ENCODE results near the gene SUB1.

SUB1 gene

DNA sequence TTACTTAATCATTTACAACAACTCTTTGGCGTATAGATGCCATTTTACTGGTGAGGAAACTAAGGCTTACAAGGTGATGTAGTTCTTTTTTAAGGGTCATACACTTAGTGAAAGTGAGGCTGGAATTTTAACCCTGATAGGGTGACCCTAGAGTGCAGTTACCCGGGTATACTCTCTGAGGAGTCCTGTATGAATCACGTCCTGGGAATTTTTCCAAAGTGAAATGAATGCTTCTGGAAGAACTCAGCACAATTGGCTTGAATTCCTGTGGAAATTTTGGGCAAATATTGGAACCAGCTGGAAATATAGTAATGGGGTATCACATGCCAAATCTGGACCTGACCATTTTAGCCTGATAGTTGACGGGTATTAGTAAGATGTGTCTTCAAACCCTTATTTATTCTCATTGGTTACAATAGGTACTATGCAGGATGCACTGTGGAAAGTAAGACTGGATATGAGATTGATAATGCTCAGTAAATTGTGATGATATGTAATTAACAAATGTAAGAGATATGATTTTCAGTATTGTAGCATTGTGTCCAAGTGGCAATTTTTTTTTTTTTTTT, 14.8 kb downstream of the SUB1 start:
- no peaks in the 10 kb centered on the region for H3K27me3 Mint-ChIP-seq
- no peak overlapping the region for H3K27ac Mint-ChIP-seq
- H3K9me3 Mint-ChIP-seq: no peaks in the 10 kb centered on the region
- ATAC-seq (ENCODE audit: low read depth) (no peak), DNase-seq (ENCODE audit: low spot score in 2 of 2) (no peak)
- H3K36me3 Mint-ChIP-seq: peaks cover 37% of the 10 kb centered on the region
- no peak overlapping the region for H3K4me3 Mint-ChIP-seq
- peaks cover 10% of the 10 kb centered on the region for H3K4me1 Mint-ChIP-seq

DNA sequence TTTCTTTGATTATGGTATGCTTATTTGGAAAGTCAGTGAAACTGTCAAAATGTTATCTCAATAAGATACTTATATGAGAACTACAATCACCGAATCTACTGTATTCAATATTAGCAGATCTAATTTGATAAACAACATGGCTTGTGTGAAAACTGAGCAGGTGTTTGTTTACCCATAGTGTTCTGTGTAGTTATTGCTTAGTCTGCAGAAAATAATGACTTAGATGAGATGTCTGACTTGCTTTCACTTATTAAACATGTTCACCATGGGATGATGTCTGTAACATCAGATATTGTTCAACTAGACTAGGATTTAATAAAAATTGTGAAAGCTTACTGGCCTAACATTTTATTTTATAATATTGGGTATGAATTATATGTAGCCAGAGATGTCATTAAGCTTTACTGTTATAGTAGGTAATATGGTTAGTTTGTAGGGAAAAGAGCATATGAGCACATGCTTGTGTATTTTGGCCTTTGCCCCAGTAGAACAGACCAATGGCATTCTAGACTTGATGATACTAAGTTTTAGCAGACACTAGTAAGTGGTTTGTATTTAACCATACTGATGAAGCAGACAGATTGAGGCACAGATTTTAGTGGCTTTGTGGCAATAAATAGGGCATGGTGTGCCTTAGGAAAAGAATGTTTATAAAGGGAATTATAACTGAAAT, 16.4 kb downstream of the SUB1 start:
- Mint-ChIP-seq H3K4me1 (peaks cover 10% of the 10 kb centered on the region), H3K27me3 (no peaks in the 10 kb centered on the region), H3K27ac (peak overlapping the region; percentile 18), H3K9me3 (no peaks in the 10 kb centered on the region), H3K4me3 (no peak overlapping the region), H3K36me3 (peaks cover 31% of the 10 kb centered on the region)
- DNase-seq (ENCODE audit: low spot score in 2 of 2) (no peak), ATAC-seq (ENCODE audit: low read depth) (no peak)

- no peak for DNase-seq (ENCODE audit: low spot score in 2 of 2)
- Mint-ChIP-seq H3K9me3 (no peaks in the 10 kb centered on the region), H3K4me3 (no peak overlapping the region), H3K27me3 (no peaks in the 10 kb centered on the region), H3K4me1 (peaks cover 5% of the 10 kb centered on the region), H3K36me3 (peaks cover 29% of the 10 kb centered on the region), H3K27ac (no peak overlapping the region)
- no peak for ATAC-seq (ENCODE audit: low read depth)
Observed at GRCh38 chr5:32602906-32603305, 17.5 kb downstream of the SUB1 start.

DNA sequence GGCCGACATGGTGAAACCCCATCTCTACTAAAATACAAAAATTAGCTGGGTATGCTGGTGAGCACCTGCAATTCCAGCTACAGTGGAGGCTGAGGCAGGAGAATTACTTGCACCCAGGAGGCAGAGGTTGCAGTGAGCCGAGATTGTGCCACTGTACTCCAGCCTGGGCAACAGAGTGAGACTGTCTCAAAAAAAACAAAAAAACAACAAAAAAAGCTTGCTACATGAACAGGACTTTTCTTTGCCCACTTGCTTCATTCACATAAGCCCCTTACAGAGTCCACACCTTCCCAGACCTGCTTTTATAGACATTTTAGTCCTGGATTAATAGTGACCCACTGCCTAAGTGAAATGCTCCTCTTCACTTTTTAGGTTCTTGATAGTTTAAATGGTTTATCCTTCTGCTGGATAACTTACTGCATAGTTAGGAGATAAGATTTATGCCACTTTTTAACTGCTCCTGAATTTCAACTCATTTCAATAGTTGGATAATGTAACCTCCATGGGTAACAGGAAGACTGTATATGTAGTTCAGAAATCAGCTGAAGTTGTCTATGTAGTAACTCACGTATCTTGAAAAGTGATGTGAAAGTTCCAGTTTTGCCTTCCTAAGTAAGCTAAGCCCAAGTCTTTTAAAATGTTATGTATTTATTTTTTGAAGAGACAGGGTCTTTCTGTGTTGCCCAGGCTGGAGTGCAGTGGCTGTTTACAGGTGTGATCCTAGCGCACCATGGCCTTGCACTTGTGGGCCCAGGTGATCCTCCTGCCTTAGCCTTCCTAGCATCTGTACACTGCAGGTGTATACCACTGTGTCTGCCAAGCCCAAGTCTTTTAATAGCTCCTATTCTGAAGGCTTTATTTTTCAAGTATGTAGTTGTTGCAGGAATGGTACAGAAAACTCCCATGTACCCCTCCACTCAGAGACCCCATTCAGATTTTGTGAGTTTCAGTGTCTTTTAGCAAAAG, 19.7 kb downstream of the SUB1 start:
- Mint-ChIP-seq H3K27me3 (no peaks in the 10 kb centered on the region), H3K27ac (peak overlapping the region; percentile 77), H3K9me3 (no peaks in the 10 kb centered on the region), H3K4me1 (peaks cover 3% of the 10 kb centered on the region), H3K36me3 (peaks cover 20% of the 10 kb centered on the region), H3K4me3 (no peak overlapping the region)
- DNase-seq (ENCODE audit: low spot score in 2 of 2) (no peak), ATAC-seq (ENCODE audit: low read depth) (no peak)

GRCh38 chr5:32605766-32606152, 20.4 kb downstream of the SUB1 start:
- H3K9me3 Mint-ChIP-seq: no peaks in the 10 kb centered on the region
- peaks cover 5% of the 10 kb centered on the region for H3K4me1 Mint-ChIP-seq
- peak overlapping the region; percentile 77 for H3K27ac Mint-ChIP-seq
- H3K4me3 Mint-ChIP-seq: no peak overlapping the region
- no peaks in the 10 kb centered on the region for H3K27me3 Mint-ChIP-seq
- H3K36me3 Mint-ChIP-seq: peaks cover 17% of the 10 kb centered on the region
- DNase-seq (ENCODE audit: low spot score in 2 of 2) (no peak), ATAC-seq (ENCODE audit: low read depth) (no peak)

DNA sequence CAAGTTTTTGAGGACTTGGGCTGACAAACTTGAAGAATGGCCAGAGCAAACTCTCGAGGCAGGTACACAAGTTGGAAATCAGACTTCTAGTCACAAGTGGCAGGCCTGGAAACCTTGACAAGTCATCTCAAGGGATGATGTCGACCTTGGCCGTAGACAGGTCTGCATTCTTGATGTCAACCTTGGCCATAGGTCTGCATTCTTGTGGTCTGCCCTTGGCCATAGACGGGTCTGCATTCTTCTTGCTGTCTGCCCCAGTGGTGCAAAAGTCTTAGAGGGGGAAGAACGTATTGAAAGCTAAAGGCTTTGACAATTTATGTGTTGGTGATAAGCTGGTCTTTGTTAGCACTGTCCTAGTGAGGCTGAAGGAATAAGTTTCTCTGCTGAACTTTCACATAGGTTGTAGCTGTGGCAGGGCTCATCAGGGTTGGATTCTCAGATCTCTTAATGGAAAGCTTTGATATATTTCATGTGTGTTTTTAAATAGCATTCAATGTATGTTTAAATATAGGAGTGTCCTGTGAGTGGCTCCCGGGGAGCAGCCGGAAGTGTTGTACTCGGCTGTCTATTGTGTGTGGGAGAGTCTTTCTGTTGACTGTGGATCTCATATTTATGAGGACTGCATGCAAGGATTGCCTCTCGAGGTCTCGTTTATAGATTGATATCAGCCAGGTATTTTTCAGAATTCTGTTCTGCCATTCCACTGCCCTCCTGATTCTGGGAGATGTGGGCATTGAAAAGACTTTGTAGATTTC, 27.0 kb downstream of the SUB1 start:
- DNase-seq (ENCODE audit: low spot score in 2 of 2): no peak
- no peaks in the 10 kb centered on the region for H3K27me3 Mint-ChIP-seq
- no peaks in the 10 kb centered on the region for H3K9me3 Mint-ChIP-seq
- no peak overlapping the region for H3K27ac Mint-ChIP-seq
- H3K4me3 Mint-ChIP-seq: no peak overlapping the region
- H3K36me3 Mint-ChIP-seq: peaks cover 3% of the 10 kb centered on the region
- ATAC-seq (ENCODE audit: low read depth): no peak
- peaks cover 6% of the 10 kb centered on the region for H3K4me1 Mint-ChIP-seq

DNA sequence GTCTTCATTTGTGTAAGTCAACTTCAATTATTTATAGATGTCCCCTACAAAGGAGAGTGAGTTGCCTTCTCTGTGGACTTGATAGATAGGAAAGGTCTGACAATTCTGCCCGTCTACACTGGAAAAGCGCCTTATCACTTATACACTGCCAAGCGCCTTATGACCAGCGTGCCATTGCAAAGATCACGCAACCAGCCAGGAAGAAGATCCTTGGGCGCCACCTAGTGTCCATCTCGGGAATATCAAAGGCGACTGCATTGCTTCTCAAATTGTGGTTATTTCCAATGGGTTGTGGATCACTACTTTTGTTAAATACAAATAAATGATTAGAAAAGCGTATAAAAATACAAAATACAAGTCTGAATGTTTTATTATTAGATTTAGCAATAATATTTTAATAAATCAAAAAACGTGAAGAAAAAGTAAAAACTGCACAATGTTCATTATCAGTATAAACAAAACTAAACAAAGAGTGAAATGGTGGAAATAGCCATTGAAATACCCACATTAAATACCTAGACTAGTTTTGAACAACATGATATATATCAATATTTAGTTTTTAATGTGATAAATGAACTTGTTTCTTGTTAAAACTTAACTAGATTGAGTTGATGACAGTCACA, 27.8 kb downstream of the SUB1 start:
- ATAC-seq (ENCODE audit: low read depth) (peak; percentile 84), DNase-seq (ENCODE audit: low spot score in 2 of 2) (peak; percentile 81 to 91)
- H3K27ac Mint-ChIP-seq: no peak overlapping the region
- no peak overlapping the region for H3K4me3 Mint-ChIP-seq
- no peaks in the 10 kb centered on the region for H3K27me3 Mint-ChIP-seq
- peaks cover 6% of the 10 kb centered on the region for H3K4me1 Mint-ChIP-seq
- H3K36me3 Mint-ChIP-seq: no peaks in the 10 kb centered on the region
- H3K9me3 Mint-ChIP-seq: no peaks in the 10 kb centered on the region

- H3K27me3 Mint-ChIP-seq: no peaks in the 10 kb centered on the region
- H3K4me3 Mint-ChIP-seq: no peak overlapping the region
- H3K9me3 Mint-ChIP-seq: no peaks in the 10 kb centered on the region
- no peaks in the 10 kb centered on the region for H3K36me3 Mint-ChIP-seq
- DNase-seq (ENCODE audit: low spot score in 2 of 2) (no peak), ATAC-seq (ENCODE audit: low read depth) (no peak)
- no peak overlapping the region for H3K27ac Mint-ChIP-seq
- H3K4me1 Mint-ChIP-seq: peaks cover 6% of the 10 kb centered on the region
Observed at GRCh38 chr5:32615236-32615635, 29.9 kb downstream of the SUB1 start.

DNA sequence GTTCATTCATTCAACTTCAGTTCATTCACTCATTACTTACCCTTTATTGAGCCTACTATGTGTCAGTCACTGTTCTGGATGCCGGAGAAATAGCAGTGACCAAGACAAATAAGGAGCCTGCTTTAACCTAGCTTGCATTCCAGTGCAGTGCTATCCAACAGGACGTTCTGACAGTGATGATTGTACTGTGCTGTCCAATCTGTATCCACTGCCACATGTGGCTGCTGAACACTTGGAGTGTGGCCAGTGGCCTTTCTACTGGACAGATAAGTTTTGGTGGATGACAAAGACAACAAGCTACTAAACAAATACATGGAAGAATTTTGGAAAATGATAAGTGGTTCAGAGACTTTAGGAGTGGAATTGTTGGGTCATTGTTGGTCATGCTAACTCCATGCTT, 33.6 kb downstream of the SUB1 start:
- no peak overlapping the region for H3K27ac Mint-ChIP-seq
- no peaks in the 10 kb centered on the region for H3K9me3 Mint-ChIP-seq
- H3K4me3 Mint-ChIP-seq: no peak overlapping the region
- peaks cover 2% of the 10 kb centered on the region for H3K27me3 Mint-ChIP-seq
- no peak for DNase-seq (ENCODE audit: low spot score in 2 of 2)
- H3K4me1 Mint-ChIP-seq: no peaks in the 10 kb centered on the region
- H3K36me3 Mint-ChIP-seq: no peaks in the 10 kb centered on the region
- no peak for ATAC-seq (ENCODE audit: low read depth)

DNA sequence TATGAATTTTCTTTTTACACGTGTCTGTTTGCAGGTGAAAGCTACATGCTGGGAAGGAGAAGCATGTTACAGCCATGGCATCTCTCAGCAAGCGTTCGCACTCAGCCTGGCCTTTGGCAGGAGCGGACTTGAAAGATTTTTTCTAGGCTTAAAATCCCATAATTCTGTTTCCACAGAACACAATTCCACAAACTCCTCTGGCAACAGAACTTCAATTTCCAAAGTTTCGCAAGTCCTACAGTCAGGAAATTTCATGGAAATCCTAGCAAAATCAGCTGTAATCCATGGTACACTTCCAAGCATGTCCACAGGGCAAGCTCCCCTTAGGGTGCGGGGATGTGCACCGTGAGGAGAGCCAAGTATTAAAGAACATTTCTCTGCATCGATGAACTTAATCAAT, 35.9 kb downstream of the SUB1 start:
- H3K4me3 Mint-ChIP-seq: no peak overlapping the region
- no peaks in the 10 kb centered on the region for H3K4me1 Mint-ChIP-seq
- H3K9me3 Mint-ChIP-seq: no peaks in the 10 kb centered on the region

GRCh38 chr5:32625106-32625505, 39.7 kb downstream of the SUB1 start:
- Mint-ChIP-seq H3K27ac (no peak overlapping the region), H3K9me3 (no peaks in the 10 kb centered on the region), H3K4me3 (no peak overlapping the region), H3K36me3 (no peaks in the 10 kb centered on the region), H3K27me3 (peaks cover 3% of the 10 kb centered on the region), H3K4me1 (no peaks in the 10 kb centered on the region)
- no peak for ATAC-seq (ENCODE audit: low read depth)
- DNase-seq (ENCODE audit: low spot score in 2 of 2): no peak

More for the DNA sequence above, 35.9 kb downstream of the SUB1 start:
- peaks cover 2% of the 10 kb centered on the region for H3K27me3 Mint-ChIP-seq
- DNase-seq (ENCODE audit: low spot score in 2 of 2): no peak
- H3K27ac Mint-ChIP-seq: no peak overlapping the region
- H3K36me3 Mint-ChIP-seq: no peaks in the 10 kb centered on the region
- ATAC-seq (ENCODE audit: low read depth): no peak

DNA sequence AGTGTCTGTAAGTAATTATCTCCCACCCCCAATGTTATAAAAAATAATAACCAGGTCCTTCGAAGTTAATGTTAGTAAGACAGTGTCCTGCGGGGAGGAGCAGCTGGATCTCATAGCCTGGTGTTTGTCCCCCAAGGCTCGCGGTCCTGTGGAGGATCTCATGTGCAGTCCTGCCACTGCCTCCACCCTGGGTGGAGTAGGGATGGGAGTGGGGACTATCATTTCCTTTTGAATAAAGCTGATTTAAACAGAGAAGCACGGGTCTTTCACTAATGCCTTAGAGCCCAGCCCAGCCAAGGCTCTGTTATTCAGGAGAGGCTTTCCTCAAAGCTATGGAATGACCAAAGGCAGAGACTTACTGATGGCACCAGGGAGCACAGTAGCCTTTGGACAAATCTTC, 40.2 kb downstream of the SUB1 start:
- Mint-ChIP-seq H3K36me3 (no peaks in the 10 kb centered on the region), H3K4me3 (no peak overlapping the region), H3K27me3 (peaks cover 3% of the 10 kb centered on the region), H3K27ac (no peak overlapping the region), H3K4me1 (no peaks in the 10 kb centered on the region), H3K9me3 (no peaks in the 10 kb centered on the region)
- DNase-seq (ENCODE audit: low spot score in 2 of 2) (no peak), ATAC-seq (ENCODE audit: low read depth) (no peak)

GRCh38 chr5:32627219-32627870, 42.0 kb downstream of the SUB1 start:
- H3K27ac Mint-ChIP-seq: no peak overlapping the region
- DNase-seq (ENCODE audit: low spot score in 2 of 2) (no peak), ATAC-seq (ENCODE audit: low read depth) (no peak)
- H3K27me3 Mint-ChIP-seq: peaks cover 6% of the 10 kb centered on the region
- no peak overlapping the region for H3K4me3 Mint-ChIP-seq
- no peaks in the 10 kb centered on the region for H3K9me3 Mint-ChIP-seq
- no peaks in the 10 kb centered on the region for H3K36me3 Mint-ChIP-seq
- H3K4me1 Mint-ChIP-seq: no peaks in the 10 kb centered on the region
